ENCODE results near the gene SHH.

Gene SHH

DNA sequence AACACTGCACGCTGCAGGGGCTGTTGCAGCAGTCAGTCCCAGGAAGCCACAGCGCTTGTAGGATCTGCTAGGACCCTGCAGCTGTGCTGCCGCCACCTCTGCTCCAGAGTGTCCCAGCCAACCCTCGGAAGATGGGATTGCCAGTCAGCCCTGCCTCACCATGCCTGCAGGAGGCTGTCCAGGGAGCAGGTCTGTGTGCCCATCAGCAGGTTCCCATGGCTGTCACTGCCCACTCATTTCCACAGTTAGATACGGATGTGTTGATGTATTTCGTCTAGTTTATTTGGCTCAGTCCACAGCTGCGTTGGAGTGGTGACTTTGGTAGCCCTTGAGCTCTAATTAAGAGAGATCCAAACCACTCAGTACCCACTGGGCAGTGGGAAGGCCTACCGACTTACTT, 35.7 kb downstream of the SHH start:
- no peak overlapping the region for H3K27ac ChIP-seq
- no peak for TF ChIP-seq ZFX (IDR thresholded peaks at IDR 0.05; ENCODE audit: borderline replicate concordance)
- TF ChIP-seq, protein P1, sequence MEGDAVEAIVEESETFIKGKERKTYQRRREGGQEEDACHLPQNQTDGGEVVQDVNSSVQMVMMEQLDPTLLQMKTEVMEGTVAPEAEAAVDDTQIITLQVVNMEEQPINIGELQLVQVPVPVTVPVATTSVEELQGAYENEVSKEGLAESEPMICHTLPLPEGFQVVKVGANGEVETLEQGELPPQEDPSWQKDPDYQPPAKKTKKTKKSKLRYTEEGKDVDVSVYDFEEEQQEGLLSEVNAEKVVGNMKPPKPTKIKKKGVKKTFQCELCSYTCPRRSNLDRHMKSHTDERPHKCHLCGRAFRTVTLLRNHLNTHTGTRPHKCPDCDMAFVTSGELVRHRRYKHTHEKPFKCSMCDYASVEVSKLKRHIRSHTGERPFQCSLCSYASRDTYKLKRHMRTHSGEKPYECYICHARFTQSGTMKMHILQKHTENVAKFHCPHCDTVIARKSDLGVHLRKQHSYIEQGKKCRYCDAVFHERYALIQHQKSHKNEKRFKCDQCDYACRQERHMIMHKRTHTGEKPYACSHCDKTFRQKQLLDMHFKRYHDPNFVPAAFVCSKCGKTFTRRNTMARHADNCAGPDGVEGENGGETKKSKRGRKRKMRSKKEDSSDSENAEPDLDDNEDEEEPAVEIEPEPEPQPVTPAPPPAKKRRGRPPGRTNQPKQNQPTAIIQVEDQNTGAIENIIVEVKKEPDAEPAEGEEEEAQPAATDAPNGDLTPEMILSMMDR (IDR thresholded peaks at IDR 0.05): no peak

DNA sequence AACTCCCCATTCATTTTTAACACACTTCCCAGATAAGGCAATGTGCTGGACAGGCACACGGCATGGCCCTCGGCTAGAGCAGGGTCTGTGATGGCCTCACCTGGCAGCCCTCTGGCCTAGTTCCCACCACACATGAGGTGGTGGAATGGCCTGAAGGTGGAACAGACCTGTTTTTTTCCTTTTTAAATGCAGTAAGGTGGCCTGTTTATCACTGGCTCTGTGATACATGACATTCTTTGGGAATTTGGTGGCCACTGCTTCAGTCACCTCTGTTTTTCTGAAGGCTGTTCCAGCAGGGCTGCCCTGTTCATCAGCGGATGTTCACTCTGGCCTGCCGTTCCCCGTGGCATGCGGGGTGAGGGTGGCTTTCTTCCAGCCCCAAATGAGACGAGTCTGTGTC, 36.6 kb downstream of the SHH start:
- no peak for TF ChIP-seq ZFX (IDR thresholded peaks at IDR 0.05; ENCODE audit: borderline replicate concordance)
- TF ChIP-seq, protein P1 (IDR thresholded peaks at IDR 0.05): no peak
- H3K27ac ChIP-seq: no peak overlapping the region

DNA sequence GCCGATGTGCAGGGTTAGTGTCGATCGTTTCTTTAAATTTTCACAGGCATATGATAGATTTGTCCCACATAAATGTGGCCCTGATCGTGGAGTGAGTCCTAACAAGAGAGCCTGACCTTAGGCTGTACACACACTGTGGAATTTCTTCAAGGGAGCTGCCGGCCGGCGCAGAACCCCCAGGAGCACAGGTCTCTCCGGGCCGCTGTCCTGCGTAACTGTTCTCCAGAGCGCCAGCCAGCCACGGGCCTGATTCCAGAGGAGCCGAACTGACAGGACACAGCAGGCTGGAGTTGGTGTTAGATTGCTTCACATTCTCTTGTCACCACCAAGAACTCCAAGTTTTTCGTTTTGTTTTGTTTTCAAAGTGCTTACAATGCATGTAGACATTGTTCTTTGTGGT, 37.3 kb downstream of the SHH start:
- TF ChIP-seq, protein P1 (IDR thresholded peaks at IDR 0.05): no peak
- no peak for TF ChIP-seq ZFX (IDR thresholded peaks at IDR 0.05; ENCODE audit: borderline replicate concordance)
- no peak overlapping the region for H3K27ac ChIP-seq

DNA sequence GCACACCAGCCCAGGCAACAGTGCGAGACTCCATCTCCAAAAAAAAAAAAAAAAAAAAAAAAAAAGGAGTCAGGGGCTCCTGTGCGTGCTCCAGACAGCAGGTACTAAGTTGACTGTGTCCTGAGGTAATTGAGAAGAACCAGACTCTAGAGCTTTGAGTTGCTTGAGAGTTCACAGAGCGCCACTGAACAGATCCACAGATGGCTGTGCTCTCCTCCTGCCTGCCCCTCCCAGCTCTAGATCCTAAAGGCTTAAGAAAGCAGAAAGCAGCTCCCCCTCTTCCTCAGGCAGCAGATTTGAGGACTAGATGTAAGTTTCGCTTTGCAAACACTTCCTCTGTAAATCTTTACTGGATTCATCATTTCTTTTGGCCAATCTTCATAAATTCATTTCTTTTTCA, 38.7 kb downstream of the SHH start:
- no peak overlapping the region for H3K27ac ChIP-seq
- TF ChIP-seq, protein P1 (IDR thresholded peaks at IDR 0.05): no peak
- TF ChIP-seq ZFX (IDR thresholded peaks at IDR 0.05; ENCODE audit: borderline replicate concordance): no peak

DNA sequence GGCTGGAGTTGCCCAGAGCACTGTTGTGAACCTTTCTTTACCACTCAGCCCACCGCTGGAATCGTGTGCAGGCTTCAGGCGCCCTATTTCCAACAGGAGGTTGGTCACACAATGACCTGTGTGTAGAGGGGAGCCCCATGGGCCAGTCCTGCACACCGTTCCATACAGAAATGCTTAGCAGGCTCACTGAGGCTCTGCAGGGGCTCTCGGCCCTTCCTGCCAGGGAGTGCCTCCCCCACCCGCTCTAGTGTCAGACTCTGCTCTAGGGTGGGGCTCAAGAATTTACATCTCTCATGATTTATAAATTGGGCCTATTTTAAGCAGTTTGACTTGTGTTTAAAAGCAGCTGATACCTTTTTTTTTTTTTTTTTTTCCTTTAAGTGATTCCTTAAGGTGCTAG, 42.0 kb downstream of the SHH start:
- TF ChIP-seq, protein P1 (IDR thresholded peaks at IDR 0.05): no peak
- no peak for TF ChIP-seq ZFX (IDR thresholded peaks at IDR 0.05; ENCODE audit: borderline replicate concordance)
- no peak overlapping the region for H3K27ac ChIP-seq

DNA sequence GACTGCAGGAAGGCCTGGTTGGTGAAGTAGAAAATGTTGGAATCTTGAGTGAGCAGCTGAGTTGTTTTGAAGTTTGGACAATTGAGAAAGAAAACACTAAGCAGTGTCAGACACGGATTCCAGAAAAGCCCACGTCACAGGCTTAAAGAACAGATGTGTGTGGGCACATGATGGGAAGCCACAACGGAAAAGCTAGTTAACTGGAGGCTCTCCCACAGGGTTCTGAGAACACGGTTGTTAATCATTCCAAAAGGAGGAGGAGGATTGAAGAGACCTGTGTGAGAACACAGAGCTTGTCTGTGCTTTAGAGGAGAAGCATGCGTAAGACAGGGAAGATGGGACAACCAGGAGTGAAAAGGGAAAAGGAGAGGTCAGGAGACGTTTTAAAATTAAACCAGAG, 42.6 kb downstream of the SHH start:
- TF ChIP-seq, protein P1 (IDR thresholded peaks at IDR 0.05): no peak
- no peak for TF ChIP-seq ZFX (IDR thresholded peaks at IDR 0.05; ENCODE audit: borderline replicate concordance)
- H3K27ac ChIP-seq: no peak overlapping the region

DNA sequence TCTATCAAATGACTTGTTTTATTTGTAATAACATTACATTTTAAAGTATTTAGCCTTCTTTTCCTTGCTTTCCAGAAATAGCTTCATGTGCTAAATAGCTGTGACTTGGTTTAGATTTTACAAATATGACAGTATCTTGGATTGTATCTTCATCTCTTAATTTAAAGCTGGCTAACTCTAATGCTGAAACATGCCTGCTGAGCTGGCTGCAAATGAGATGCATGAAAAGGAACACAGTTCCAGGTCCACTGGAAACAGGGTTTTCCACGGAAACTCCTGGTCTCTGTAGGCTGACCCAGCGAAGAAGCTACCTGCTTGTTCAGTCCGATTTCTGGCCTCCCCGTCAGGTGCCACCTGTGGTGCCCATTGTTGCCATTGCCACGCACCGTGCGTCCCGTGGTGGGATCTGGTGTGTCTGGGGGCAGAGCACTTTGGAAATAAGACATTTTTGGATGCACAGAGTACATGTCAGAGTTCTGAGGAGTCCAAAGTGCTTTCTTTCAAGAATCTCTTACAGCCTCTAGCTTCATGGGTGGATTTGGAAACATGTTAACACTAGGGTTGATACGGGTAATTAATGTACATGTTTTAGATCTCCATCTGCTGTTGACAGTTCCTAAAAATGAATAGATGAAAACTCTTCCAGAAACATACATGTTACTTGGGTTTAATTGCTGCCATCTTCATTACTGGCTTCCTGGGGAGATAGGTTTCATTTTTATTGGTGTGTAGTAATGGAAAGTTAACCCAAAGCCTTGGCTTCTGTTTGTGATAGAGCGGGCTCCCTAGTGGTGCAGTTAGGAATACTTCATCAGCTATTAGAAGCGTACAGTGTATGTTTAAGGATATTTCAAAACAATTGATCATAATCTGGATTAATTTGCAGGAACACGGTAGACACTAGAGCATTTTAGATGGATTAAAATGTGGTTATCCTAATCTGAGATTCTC, 45.0 kb downstream of the SHH start:
- TF ChIP-seq, protein P1 (IDR thresholded peaks at IDR 0.05): no peak
- no peak overlapping the region for H3K27ac ChIP-seq
